PFSK-1 (cell line): ENCODE measurements around the gene JSRP1.

ENCODE experiments used
- FOXP2 ChIP-seq: optimal IDR thresholded peaks from 2 replicates; pipeline ENCODE3; 2011; ENCODE audit warnings: borderline replicate concordance, control low read depth, inconsistent platforms; ENCODE audit not compliant: insufficient read depth; ENCODE audit errors: extremely low read length, extremely low read depth
- POLR2AphosphoS5 ChIP-seq: IDR thresholded peaks from 2 replicates; pipeline ENCODE4 v1.6.1; 2012; ENCODE audit warnings: low read depth, mild to moderate bottlenecking, control low read depth, low read length, moderate library complexity
- SIN3A ChIP-seq: IDR thresholded peaks from 2 replicates; pipeline ENCODE4 v1.6.1; 2012; ENCODE audit warnings: mild to moderate bottlenecking, low read length, moderate library complexity, borderline replicate concordance; ENCODE audit not compliant: insufficient read depth
- TAF1 ChIP-seq: IDR thresholded peaks from 2 replicates; pipeline ENCODE4 v1.6.1; 2012; ENCODE audit warnings: low read length, control low read depth, borderline replicate concordance; ENCODE audit not compliant: insufficient read depth
- TF ChIP-seq, protein P1 (sequence below), 2 experiments: IDR thresholded peaks; 2 replicates each; pipeline versions ENCODE4 v1.6.1 to v1.8.0; 2011 to 2012; ENCODE audit warnings: low read depth in 2 of 2, low read length in 2 of 2, control low read depth in 1 of 2, inconsistent platforms in 1 of 2, mild to moderate bottlenecking in 1 of 2, moderate library complexity in 1 of 2; ENCODE audit not compliant: insufficient read depth in 1 of 2

JSRP1 gene

DNA sequence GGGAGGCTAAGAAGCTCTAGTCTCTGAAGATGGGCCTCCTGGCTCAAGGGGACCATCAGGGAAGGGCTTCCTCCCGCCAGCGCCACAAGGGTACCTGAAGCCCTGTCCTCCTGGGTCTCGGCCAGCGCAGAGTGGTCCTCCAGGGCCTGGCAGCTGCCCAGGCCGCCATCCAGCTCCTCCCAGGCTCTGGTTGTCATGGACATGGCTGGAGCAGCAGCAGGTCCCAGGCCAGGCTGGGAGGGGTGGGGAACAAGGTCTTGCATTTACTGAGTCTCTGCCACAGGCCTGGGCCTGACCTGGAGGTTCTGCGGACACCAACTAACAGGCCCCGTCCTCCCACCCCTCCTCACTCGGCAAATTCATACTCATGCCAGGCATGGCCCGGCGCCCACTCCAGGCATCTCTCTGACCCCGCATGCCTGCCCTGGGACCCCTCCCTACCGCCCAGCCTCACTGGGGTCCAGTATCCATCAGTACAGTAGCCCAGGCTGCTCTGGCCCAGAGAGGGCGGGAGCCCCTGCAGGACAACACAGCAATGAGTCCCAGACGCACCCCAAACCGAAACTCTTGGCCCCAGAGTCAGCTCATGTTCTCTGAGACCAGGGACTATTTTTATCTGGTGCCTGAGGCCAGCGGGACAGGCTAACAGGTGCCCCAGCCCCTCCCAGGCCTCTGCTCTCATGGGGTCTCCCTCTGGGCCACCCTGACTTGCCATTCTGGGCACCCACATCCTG is 938 bp downstream of the JSRP1 start:
- no peak for TF ChIP-seq FOXP2
- TF ChIP-seq, protein P1, sequence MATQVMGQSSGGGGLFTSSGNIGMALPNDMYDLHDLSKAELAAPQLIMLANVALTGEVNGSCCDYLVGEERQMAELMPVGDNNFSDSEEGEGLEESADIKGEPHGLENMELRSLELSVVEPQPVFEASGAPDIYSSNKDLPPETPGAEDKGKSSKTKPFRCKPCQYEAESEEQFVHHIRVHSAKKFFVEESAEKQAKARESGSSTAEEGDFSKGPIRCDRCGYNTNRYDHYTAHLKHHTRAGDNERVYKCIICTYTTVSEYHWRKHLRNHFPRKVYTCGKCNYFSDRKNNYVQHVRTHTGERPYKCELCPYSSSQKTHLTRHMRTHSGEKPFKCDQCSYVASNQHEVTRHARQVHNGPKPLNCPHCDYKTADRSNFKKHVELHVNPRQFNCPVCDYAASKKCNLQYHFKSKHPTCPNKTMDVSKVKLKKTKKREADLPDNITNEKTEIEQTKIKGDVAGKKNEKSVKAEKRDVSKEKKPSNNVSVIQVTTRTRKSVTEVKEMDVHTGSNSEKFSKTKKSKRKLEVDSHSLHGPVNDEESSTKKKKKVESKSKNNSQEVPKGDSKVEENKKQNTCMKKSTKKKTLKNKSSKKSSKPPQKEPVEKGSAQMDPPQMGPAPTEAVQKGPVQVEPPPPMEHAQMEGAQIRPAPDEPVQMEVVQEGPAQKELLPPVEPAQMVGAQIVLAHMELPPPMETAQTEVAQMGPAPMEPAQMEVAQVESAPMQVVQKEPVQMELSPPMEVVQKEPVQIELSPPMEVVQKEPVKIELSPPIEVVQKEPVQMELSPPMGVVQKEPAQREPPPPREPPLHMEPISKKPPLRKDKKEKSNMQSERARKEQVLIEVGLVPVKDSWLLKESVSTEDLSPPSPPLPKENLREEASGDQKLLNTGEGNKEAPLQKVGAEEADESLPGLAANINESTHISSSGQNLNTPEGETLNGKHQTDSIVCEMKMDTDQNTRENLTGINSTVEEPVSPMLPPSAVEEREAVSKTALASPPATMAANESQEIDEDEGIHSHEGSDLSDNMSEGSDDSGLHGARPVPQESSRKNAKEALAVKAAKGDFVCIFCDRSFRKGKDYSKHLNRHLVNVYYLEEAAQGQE (IDR thresholded peaks at IDR 0.05; ENCODE audit: insufficient read depth in 1 of 2, low read depth in 2 of 2, low read length in 2 of 2) = no peak
- no peak for TF ChIP-seq SIN3A
- no peak for TF ChIP-seq POLR2AphosphoS5
- no peak for TF ChIP-seq TAF1

DNA sequence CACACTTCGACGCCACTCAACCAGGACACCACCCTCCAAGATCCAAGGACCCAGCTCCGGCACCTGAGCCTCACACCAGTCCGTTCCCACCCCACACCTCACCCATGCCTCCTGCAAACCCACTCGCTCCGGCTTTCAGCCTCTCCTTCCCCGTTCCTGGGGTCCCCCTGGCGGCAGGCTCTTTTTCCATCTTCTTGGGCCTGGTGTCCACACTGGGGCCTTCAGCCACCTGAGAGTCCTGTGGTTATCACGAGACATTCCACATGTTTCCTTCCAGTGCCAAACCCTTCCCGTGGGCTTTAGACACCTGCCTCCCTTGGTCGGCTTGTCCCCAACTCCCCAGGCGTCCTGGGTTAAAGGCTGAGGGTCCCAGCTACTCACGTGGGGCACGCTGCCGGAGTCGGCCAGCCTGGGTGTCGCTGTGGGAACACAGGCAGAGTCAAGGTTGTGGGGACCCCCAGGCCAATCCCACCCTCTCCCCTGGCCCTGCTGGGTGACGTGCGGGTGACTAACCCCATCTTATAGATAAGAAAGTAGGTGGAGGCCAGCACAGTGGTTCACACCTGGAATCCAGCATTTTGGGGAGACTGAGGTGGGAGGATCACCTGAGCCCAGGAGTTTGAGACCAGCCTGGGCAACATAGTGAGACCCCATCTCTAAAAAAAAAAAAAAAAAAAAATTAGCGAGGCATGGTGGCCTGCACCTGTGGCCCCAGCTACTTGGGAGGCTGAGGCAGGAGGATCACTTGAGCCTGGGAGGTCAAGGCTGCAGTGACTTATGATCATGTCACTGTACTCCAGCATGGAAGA is 1.9 kb downstream of the JSRP1 start:
- TF ChIP-seq FOXP2 = no peak
- TF ChIP-seq POLR2AphosphoS5 = no peak
- TF ChIP-seq, protein P1 (IDR thresholded peaks at IDR 0.05; ENCODE audit: insufficient read depth in 1 of 2, low read depth in 2 of 2, low read length in 2 of 2) = no peak
- TF ChIP-seq SIN3A = no peak
- TF ChIP-seq TAF1 = no peak

DNA sequence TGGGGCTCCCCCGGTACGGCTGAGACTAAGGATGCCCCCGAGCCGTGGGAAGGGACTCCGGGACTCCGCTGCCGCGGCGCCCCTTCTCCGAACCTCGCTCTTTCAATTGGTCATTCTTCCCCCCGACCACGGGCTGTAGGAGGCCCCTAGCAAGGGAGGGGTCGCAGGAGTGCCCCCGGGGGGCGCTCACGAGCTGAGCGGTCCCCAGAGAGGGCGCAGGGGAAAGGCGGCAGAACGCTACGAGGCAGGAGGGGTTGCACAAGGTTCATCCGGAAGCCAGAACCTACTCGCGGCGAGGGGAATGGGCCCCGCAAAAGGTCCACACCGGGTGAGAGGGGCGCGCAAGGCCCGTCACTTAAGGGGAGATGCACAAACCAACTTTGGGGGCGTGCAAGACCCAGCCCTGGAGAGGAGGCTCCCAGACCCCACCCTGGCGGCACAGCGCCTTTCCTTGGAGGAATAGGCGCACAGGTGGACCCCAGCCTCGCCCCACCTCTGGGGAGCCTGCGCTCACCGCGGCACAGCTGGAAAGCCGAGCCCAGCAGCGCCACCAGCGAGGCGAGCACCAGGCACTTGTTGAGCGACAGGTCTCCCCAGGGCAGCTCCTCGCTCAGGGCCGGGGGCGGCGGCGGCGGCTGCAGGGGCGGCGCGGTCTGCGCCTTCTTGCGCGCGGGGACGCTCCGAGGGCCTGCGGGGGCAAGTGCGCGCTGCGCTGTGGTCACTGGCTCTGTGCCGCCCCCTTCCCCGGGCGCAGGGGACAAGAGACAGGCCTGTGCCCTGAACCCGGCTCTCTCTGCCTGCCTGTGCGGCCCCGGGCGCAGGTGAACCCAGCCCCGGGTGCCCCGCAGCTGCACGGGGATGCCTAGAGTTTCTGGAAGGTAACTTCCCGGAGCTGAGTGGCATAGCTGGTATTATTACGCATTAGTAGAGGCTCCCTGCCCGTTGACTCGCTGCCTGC is 2.8 kb downstream of the JSRP1 start:
- TF ChIP-seq FOXP2 (no peak), TAF1 (no peak), SIN3A (no peak), POLR2AphosphoS5 (no peak)
- TF ChIP-seq, protein P1 (IDR thresholded peaks at IDR 0.05; ENCODE audit: insufficient read depth in 1 of 2, low read depth in 2 of 2, low read length in 2 of 2) = no peak

DNA sequence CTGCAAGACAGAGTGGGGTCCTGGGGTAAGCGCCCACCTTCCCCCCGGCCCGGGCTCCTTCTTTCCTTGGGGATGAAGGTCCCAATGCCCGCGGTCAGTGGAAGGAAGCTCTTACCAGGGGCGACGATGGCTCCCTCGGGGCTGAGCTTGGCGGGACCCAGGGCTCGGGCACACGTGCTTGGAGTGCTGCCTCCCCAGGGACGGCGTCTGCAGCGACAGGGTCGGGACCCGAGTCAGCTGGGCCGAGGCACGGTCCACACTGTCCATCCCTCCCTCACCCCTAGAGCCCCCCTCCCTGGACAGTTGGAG is 3.5 kb downstream of the JSRP1 start:
- TF ChIP-seq, protein P1 (IDR thresholded peaks at IDR 0.05; ENCODE audit: insufficient read depth in 1 of 2, low read depth in 2 of 2, low read length in 2 of 2) = no peak
- TF ChIP-seq FOXP2 (no peak), POLR2AphosphoS5 (no peak), TAF1 (no peak), SIN3A (no peak)
